Measurements from ENCODE around the gene MOB3C. TPM values are rescaled to one million over a fixed set of nuclear protein-coding genes. Genes with fewer than 3 reads are reported as not detected.

MOB3C gene
- total RNA-seq, 4 donors from 2014 or later, result 19.5 to 27.0 (median 24.4) TPM

GRCh38 chr1:46568461-46568891, 48.1 kb downstream of the MOB3C start:
- 87% methylated on average over 6 of the region's 6 CpGs for WGBS
- no peak for DNase-seq (ENCODE audit: extremely low spot score)
- Histone ChIP-seq H3K9me3 (no peaks in the 10 kb centered on the region), H3K4me3 (no peak overlapping the region), H3K36me3 (peaks cover 5 to 61% (median 40%) of the 10 kb centered on the region in 4 donors), H3K27ac (replicated peaks in 1 of 4) (peak overlapping the region in 1 of 4 donors; percentile 70), H3K4me1 (peaks cover 5 to 31% (median 25%) of the 10 kb centered on the region in 4 donors), H3K27me3 (no peaks in the 10 kb centered on the region)
- TF ChIP-seq POLR2A (IDR thresholded peaks at IDR 0.05; ENCODE audit: low read depth) (no peak), POLR2AphosphoS5 (IDR thresholded peaks at IDR 0.05) (no peak), EP300 (IDR thresholded peaks at IDR 0.05) (no peak)
- TF ChIP-seq, protein P1, sequence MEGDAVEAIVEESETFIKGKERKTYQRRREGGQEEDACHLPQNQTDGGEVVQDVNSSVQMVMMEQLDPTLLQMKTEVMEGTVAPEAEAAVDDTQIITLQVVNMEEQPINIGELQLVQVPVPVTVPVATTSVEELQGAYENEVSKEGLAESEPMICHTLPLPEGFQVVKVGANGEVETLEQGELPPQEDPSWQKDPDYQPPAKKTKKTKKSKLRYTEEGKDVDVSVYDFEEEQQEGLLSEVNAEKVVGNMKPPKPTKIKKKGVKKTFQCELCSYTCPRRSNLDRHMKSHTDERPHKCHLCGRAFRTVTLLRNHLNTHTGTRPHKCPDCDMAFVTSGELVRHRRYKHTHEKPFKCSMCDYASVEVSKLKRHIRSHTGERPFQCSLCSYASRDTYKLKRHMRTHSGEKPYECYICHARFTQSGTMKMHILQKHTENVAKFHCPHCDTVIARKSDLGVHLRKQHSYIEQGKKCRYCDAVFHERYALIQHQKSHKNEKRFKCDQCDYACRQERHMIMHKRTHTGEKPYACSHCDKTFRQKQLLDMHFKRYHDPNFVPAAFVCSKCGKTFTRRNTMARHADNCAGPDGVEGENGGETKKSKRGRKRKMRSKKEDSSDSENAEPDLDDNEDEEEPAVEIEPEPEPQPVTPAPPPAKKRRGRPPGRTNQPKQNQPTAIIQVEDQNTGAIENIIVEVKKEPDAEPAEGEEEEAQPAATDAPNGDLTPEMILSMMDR (IDR thresholded peaks at IDR 0.05), result no peak
- intact Hi-C loops (cut with DNase I), result no loop called here

DNA sequence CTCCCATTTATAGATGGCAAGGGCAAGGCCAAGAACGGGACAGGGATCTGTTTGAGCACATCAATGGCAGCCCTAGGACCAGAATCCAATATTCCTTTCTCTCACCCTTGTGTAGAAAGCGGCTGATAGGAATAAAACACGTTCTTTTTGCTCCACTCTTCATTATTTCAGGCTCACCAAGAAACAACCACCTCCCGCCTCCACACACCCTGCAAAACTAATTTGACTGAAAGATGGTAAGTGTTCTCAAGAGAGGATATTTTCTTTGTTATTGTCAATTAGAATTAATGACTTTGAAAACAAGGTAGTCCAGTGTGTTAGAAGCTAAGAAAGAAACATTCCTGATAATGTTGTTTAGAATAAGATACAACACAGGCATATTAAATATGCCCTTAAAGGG, 53.3 kb downstream of the MOB3C start:
- intact Hi-C loops (cut with DNase I), result no loop called here

DNA sequence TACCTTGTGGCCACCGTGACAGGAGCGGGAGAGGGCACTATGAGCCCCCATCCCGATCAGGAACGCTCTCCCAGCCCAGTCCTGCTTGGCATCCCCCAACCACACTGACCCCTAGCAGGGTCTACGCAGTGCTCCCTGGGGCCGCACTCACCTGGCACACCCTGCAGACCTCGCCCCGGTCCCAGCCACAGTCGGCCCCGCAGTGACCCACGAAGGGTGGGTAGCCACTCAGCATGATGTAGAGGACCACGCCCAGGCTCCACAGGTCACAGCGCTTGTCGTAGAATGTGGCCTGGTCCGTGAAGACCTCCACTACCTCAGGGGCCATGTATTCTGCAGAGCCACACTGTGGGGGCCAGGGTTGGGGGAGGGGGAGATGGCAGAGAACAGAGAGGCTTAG, 54.1 kb downstream of the MOB3C start:
- intact Hi-C loops (cut with DNase I), result no loop called here

More for the DNA sequence above, 53.3 kb downstream of the MOB3C start:
- Histone ChIP-seq H3K9me3 (no peaks in the 10 kb centered on the region), H3K27ac (replicated peaks in 1 of 4) (no peak overlapping the region), H3K4me1 (peaks cover 0 to 5% (median 0%) of the 10 kb centered on the region in 4 donors), H3K27me3 (no peaks in the 10 kb centered on the region), H3K4me3 (no peak overlapping the region), H3K36me3 (peaks cover 19 to 98% (median 78%) of the 10 kb centered on the region in 4 donors)
- TF ChIP-seq POLR2AphosphoS5 (IDR thresholded peaks at IDR 0.05), result no peak
- TF ChIP-seq EP300 (IDR thresholded peaks at IDR 0.05), result no peak
- TF ChIP-seq, protein P1 (IDR thresholded peaks at IDR 0.05), result no peak
- no peak for TF ChIP-seq POLR2A (IDR thresholded peaks at IDR 0.05; ENCODE audit: low read depth)
- 93% methylated on average over 4 of the region's 4 CpGs for WGBS
- DNase-seq (ENCODE audit: extremely low spot score), result no peak

GRCh38 chr1:46558966-46559365, 57.6 kb downstream of the MOB3C start:
- H3K4me1 ChIP-seq, result peaks cover 0 to 8% (median 0%) of the 10 kb centered on the region in 4 donors
- no peaks in the 10 kb centered on the region for H3K9me3 ChIP-seq
- no peak for DNase-seq (ENCODE audit: extremely low spot score)
- TF ChIP-seq POLR2A (IDR thresholded peaks at IDR 0.05; ENCODE audit: low read depth) (no peak), POLR2AphosphoS5 (IDR thresholded peaks at IDR 0.05) (no peak), EP300 (IDR thresholded peaks at IDR 0.05) (no peak)
- TF ChIP-seq, protein P1 (IDR thresholded peaks at IDR 0.05), result no peak
- intact Hi-C loops (cut with DNase I), result no loop called here
- H3K27ac ChIP-seq (replicated peaks in 1 of 4), result no peak overlapping the region
- H3K27me3 ChIP-seq, result no peaks in the 10 kb centered on the region
- peaks cover 22 to 65% (median 59%) of the 10 kb centered on the region in 4 donors for H3K36me3 ChIP-seq
- H3K4me3 ChIP-seq, result no peak overlapping the region
- WGBS, result 86% methylated on average over 7 of the region's 8 CpGs

More for the DNA sequence above, 54.1 kb downstream of the MOB3C start:
- Histone ChIP-seq H3K27ac (replicated peaks in 1 of 4) (no peak overlapping the region), H3K36me3 (peaks cover 26 to 97% (median 79%) of the 10 kb centered on the region in 4 donors), H3K9me3 (no peaks in the 10 kb centered on the region), H3K4me1 (peaks cover 0 to 8% (median 0%) of the 10 kb centered on the region in 4 donors), H3K27me3 (no peaks in the 10 kb centered on the region), H3K4me3 (no peak overlapping the region)
- 93% methylated on average over 14 of the region's 15 CpGs for WGBS
- TF ChIP-seq EP300 (IDR thresholded peaks at IDR 0.05), result no peak
- TF ChIP-seq POLR2A (IDR thresholded peaks at IDR 0.05; ENCODE audit: low read depth), result no peak
- TF ChIP-seq POLR2AphosphoS5 (IDR thresholded peaks at IDR 0.05), result no peak
- TF ChIP-seq, protein P1 (IDR thresholded peaks at IDR 0.05), result no peak
- DNase-seq (ENCODE audit: extremely low spot score), result no peak

All from esophagus muscularis mucosa (tissue), 4 donors.